GM12873 (cell line): ENCODE measurements around the gene PKD2L1.

Experiments used
- CTCF ChIP-seq: IDR thresholded peaks from 2 replicates; pipeline ENCODE4 v1.5.1; 2012; ENCODE audit warnings: low read depth, mild to moderate bottlenecking, moderate library complexity, low read length, control low read depth; ENCODE audit not compliant: insufficient read depth; ENCODE audit errors: missing control alignments

Gene PKD2L1

GRCh38 chr10:100338434-100339036 is 8.5 kb upstream of the PKD2L1 start:
- TF ChIP-seq CTCF: peak; percentile 94

- no peak for TF ChIP-seq CTCF
Measured at GRCh38 chr10:100334762-100335161, 4.7 kb upstream of the PKD2L1 start.

- TF ChIP-seq CTCF: no peak
Measured at GRCh38 chr10:100333661-100334440, 3.8 kb upstream of the PKD2L1 start.

- no peak for TF ChIP-seq CTCF
Measured at GRCh38 chr10:100333106-100333505, 3.1 kb upstream of the PKD2L1 start.

- TF ChIP-seq CTCF: no peak
Measured at GRCh38 chr10:100328198-100328597, 1.8 kb downstream of the PKD2L1 start.

- no peak for TF ChIP-seq CTCF
Measured at GRCh38 chr10:100327718-100328009, 2.4 kb downstream of the PKD2L1 start.

GRCh38 chr10:100327007-100327717 is 2.9 kb downstream of the PKD2L1 start:
- no peak for TF ChIP-seq CTCF
